Measurements from ENCODE around the gene HK2.

The HK2 gene

DNA sequence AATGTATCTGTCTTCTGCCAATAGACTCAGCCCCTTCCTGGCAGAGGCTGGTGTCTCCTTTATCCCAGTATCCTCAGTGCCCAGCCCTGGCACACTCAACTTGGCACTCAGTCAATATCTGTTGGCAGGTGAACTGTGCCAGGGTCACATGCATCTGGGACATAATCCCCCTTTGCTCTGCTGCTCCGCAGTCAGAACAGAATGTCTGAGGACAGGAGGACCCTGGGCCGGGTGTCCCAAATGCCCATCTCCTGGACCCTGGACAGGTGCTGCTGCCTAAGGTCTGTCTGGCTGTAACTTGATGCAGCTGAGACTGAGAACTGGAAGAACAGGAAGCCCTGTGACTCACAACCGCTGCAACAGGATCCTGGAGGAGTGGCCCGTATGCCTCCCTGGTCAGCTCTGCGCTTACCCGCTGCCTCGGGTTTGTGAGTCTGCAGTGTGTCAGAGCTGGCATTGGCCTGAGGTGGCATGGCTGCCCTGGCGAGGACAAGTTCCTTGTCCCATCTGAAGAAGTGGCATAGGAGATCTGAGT, 11.4 kb downstream of the HK2 start:
- TF ChIP-seq, protein P1, sequence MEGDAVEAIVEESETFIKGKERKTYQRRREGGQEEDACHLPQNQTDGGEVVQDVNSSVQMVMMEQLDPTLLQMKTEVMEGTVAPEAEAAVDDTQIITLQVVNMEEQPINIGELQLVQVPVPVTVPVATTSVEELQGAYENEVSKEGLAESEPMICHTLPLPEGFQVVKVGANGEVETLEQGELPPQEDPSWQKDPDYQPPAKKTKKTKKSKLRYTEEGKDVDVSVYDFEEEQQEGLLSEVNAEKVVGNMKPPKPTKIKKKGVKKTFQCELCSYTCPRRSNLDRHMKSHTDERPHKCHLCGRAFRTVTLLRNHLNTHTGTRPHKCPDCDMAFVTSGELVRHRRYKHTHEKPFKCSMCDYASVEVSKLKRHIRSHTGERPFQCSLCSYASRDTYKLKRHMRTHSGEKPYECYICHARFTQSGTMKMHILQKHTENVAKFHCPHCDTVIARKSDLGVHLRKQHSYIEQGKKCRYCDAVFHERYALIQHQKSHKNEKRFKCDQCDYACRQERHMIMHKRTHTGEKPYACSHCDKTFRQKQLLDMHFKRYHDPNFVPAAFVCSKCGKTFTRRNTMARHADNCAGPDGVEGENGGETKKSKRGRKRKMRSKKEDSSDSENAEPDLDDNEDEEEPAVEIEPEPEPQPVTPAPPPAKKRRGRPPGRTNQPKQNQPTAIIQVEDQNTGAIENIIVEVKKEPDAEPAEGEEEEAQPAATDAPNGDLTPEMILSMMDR (IDR thresholded peaks at IDR 0.05; ENCODE audit: low read depth, low read length, missing control alignments) = no peak
- DNase-seq (ENCODE audit: low read depth) = no peak
- no peak overlapping the region for H3K4me3 ChIP-seq (ENCODE audit: low read depth, low read length)

DNA sequence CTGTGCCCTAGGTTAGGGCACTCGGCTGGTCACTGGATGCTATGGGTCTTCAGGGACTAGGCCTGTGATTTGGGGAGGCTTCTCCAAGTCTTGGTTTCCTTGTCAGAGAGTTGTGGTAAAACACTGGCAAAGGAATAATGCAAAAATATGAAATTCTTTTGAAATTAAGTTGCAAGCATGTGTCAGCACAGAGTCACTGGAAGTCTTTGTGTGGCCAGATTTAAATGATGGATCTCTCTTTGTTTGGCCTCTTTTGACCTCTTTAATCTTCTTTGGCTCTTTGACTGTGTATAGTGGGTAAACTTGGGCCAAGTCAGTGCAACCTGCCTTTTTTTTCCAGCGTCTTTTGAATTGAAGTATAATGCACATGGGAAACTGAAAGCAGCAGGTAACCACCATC, 12.1 kb downstream of the HK2 start:
- TF ChIP-seq, protein P1 (IDR thresholded peaks at IDR 0.05; ENCODE audit: low read depth, low read length, missing control alignments) = no peak
- H3K4me3 ChIP-seq (ENCODE audit: low read depth, low read length) = no peak overlapping the region
- DNase-seq (ENCODE audit: low read depth) = no peak

DNA sequence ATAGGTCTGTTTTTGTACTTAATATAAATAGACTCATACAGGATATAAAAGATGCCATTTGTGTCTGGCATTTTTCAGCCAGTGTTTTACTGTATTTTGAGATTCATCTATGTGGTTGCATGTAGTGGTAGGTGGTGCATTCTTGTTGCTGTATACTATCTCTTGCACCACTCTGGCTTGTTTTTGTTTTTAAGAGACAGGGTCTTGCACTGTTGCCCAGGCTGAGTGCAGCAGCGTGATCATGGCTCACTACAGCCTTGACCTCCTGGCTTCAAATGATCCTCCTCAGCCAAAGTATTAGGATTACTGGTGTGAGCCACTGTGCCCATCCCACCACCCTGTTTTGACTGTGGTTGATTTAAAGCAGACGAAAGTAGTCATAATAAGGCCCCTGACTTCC, 12.6 kb downstream of the HK2 start:
- H3K4me3 ChIP-seq (ENCODE audit: low read depth, low read length) = no peak overlapping the region
- DNase-seq (ENCODE audit: low read depth) = no peak

DNA sequence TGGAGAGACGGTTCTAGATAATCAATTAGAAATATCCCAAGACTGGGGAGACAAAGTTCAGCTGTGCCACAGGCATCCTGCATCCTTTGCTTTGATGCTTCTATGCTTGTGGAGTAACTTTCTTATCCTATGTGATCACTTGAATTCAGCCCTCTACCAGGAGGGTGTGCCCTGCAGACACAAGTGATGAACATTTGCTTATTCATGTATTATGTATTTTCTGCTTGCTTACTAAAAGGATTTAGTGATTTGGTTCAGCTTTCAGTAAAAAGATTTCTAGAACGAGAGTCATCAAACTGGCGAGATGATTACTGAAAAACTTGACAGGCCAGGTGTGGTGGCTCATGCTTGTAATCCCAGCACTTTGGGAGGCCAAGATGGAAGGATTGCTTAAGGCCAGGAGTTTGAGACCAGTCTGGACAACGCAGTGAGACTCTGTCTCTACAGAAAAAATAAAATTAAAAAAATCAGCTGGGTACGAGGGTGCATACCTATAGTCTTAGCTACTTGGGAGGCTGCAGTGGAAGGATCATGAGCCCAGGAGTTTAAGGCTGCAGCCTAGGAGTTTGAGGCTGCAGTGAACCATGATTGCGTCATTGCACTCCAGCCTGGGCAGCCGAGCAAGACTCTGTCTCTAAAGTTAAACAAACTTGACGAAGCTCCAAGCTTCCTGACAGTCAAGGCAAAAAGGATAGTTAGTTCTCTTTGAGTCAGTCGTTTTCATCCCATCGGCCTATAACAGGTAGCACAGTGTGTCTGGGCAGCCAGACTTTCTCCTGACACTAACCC, 13.3 kb downstream of the HK2 start:
- TF ChIP-seq, protein P1 (IDR thresholded peaks at IDR 0.05; ENCODE audit: low read depth, low read length, missing control alignments) = no peak
- DNase-seq (ENCODE audit: low read depth) = no peak
- H3K4me3 ChIP-seq (ENCODE audit: low read depth, low read length) = no peak overlapping the region

More for the DNA sequence above, 12.6 kb downstream of the HK2 start:
- TF ChIP-seq, protein P1 (IDR thresholded peaks at IDR 0.05; ENCODE audit: low read depth, low read length, missing control alignments) = no peak

DNA sequence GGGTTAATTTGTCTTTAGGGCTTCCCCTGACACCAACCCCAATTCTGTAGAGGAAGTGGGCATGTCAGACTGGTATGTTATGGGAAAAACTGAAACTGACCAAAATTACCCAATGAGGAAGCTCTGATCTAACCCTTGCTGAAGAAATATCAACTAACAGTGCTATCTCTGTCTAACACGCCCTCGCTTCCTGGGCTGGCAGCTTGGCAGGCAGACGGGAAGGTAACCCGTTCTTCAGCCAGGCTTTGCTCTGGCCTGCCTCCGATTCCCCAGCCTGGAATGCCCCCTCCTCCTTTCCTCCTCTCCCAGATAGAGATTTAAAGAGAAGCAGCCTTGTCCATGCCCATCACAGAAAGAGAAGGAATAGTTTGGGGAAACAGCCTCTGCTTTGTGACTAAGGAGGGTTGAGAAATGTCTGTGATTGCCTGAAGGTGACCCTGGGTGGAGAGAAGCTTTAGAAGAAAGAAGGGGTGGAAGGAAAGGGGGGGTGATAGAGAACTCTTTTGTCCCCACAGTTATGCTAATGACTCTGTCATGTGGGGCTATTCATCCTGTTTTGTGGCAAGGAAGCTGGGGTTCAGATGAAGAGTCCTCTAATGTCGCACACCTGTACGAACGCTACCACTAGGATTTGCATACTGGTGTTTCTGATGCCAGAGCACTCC, 15.4 kb downstream of the HK2 start:
- TF ChIP-seq, protein P1 (IDR thresholded peaks at IDR 0.05; ENCODE audit: low read depth, low read length, missing control alignments) = no peak
- H3K4me3 ChIP-seq (ENCODE audit: low read depth, low read length) = peak overlapping the region; percentile 6

DNA sequence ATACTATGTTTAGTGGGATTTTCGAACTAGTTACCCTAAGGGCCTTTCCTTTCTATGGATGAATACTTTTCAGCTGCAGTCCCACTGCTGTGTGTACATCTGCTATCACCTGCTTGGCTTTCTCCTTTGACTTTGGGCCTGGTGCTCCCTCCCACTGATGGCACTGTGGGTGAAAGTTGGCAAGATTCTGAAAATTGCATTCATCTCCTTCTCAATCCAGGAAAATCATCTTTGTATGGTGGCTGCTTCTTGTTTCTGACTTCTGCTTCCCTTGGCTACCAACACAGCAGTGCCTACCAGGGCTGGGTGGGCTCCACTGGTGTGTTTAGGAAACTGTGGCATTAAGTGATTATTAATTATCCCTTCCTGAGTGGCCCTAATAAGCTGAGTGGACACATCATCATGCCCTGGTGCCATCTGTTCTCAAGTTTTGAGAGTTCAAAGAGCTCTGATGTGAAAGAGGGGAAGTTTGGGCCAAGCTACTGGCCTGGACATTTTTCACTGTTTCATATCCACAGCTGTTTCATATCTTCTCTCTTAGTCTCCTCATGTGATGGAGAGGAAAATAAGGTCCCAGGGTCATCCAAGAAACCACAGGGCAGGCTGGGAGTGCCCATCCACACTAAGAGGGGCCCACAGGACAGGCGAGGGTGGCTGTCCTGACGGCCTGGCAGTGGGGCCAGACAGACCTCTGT, 16.7 kb downstream of the HK2 start:
- H3K4me3 ChIP-seq (ENCODE audit: low read depth, low read length) = no peak overlapping the region
- DNase-seq (ENCODE audit: low read depth) = no peak
- TF ChIP-seq, protein P1 (IDR thresholded peaks at IDR 0.05; ENCODE audit: low read depth, low read length, missing control alignments) = no peak

More for the DNA sequence above, 15.4 kb downstream of the HK2 start:
- peak; percentile 73 for DNase-seq (ENCODE audit: low read depth)
